SIG-M5 (cell line): Measurements from ENCODE around the gene G6PC3.
"Not testable (repeated sequence)": the region's sequence is repeated elsewhere in the genome, so short reads cannot be mapped to it uniquely, and the experiment has no call there.

Source experiments
- DNase-seq: peaks from one replicate; lab custom pipeline; 2025; lab: John Stamatoyannopoulos, UW

G6PC3 gene

DNA sequence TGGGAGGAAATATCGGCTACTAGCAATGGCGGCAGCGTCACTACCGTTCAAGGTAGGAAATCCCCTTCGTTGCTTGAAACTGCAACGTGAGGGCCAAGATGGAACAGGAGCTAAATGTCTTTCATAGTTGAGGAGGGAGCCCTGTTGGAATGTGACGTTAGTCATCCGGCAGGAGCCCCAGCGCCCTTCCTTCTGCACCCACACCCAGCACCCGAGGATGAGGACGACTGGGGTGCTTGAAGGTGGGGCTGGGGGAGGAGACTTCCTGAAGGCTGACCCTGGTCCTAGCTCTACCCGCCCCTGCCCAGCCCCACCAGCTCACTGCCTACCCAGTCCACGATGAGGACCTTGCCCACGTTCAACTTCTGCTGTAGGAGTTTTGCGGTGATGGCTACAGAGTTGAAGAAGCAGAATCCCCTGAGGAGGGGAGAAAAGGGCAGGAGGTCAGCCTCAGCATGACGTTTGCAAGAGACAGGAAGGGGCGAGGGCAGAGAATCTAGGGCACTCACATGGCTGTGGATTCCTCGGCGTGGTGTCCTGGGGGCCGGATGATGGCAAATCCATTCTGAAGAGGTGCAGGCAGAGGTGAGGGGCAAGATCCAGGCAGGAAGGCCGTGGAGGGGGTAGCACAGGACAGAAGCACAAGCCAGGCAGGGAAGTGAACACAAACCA, 11.9 kb downstream of the G6PC3 start:
- DNase-seq: no peak

- no peak for DNase-seq
These were observed 12.8 kb downstream of the G6PC3 start for GRCh38 chr17:44083250-44083849.

DNA sequence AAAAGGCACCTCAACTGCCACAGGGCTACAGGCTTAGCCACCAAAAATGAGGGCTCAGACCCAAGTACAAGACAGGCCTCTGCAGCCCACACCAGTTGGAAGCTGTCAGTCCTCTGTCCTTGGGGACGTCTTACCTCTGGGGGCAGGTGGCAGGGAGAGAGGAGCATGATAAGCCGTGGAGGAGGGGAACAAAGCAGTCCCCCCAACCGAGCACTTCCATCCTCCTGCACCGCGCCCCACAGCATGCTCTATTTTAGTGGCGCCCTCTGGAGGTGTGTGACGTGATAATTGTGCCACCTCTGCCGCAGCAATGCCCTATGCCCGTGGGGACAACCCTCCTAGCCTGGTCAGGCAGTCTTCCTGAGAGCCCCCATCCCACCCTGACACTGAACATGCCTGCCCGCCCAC, 13.6 kb downstream of the G6PC3 start:
- no peak for DNase-seq

GRCh38 chr17:44084921-44085320, 14.4 kb downstream of the G6PC3 start:
- no peak for DNase-seq

- DNase-seq: no peak
These were observed 15.4 kb downstream of the G6PC3 start for GRCh38 chr17:44085908-44086307.

GRCh38 chr17:44086364-44087311, 16.1 kb downstream of the G6PC3 start:
- no peak for DNase-seq

DNA sequence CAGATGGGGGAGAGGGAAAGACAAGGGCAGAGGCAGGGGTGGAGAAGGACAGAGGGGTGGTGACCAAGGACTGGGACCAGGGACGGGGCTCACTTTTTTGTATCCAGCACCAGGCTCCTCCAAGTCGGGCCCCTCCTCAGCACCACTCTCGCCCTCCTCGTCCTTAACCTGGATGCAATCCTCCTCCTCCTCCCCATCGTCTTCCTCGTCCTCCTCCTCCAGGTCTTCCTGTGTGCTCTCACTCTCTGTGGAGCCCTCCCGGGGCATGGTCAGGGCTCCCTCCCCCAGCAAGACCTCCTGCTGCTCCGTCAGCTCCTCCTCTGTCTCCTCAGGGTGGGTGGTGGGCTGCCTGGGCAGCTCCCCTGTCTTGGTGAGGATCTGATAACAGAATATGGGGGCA, 16.8 kb downstream of the G6PC3 start:
- no peak for DNase-seq

DNA sequence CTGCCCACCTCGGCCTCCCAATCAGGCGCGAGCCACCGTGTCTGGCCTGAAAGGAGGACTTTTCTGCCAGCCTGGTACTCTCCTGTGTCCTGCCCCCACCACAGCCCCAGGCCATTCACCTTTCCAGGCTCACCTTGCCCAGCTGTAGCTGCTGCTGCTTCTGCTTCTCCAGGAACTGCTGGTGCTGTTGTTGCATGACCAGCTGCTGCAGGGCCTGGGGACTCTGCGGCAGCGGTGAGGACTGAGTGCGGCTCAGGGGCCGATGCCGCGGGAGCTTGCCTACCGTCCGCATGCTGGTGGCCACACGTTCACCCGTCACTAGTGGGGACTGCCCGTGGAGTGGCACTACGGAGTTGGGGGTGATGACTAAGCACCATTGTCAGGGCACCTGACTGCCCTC, 17.7 kb downstream of the G6PC3 start:
- no peak for DNase-seq

- no peak for DNase-seq
These were observed 20.9 kb downstream of the G6PC3 start for GRCh38 chr17:44091200-44091997.

DNA sequence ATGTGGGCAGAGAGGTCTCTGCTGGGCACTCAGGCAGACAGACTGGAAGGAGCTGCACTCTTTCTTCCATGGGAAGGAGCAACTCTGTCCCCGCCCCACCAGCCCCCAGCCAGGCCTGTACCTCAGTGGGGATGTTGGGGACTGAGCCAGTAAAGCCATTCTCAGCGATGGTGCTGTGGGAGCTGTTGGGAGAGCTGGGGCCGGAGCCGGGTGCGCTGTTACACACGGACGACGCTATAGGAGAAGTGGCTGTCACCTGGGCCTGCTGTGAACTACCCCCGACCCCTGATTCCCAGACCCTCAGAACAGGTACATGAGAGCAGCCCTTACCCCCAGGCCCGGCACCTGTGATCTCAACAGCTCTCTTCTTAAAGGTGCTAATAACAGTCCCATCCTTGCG, 21.5 kb downstream of the G6PC3 start:
- DNase-seq: no peak

DNA sequence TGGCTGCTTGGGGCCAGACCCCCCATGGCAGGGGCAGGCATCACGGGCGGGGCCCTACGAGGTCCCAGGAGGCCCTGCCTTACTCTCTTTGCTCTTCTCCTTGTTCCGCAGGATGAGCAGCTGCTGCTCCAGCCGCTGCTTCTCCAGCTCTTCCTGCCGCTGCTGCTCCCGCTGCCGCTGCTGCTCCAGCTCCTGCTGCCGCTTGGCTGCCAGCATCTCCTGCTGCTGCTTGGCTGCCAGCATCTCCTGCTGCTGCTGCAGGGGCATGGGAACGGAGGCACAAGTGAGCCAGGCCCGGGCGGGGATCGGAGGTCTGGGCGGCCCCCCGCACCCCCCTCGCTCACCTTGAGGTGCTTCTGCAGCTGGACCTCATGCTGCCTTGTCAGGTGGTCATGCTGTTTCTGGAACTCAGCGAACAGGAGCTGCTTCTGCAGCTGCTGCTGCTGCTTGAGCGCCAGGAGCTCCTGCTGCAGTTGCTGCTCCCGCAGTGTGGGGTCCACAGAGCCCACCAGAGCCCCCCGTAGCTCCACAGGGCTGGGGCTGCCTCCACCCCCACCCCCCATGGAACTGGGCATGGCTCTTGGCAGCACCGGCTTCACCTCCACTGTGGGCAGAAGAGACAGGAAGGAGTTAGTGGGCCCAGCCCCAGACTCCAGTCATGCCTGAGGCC, 22.8 kb downstream of the G6PC3 start:
- DNase-seq: no peak

DNA sequence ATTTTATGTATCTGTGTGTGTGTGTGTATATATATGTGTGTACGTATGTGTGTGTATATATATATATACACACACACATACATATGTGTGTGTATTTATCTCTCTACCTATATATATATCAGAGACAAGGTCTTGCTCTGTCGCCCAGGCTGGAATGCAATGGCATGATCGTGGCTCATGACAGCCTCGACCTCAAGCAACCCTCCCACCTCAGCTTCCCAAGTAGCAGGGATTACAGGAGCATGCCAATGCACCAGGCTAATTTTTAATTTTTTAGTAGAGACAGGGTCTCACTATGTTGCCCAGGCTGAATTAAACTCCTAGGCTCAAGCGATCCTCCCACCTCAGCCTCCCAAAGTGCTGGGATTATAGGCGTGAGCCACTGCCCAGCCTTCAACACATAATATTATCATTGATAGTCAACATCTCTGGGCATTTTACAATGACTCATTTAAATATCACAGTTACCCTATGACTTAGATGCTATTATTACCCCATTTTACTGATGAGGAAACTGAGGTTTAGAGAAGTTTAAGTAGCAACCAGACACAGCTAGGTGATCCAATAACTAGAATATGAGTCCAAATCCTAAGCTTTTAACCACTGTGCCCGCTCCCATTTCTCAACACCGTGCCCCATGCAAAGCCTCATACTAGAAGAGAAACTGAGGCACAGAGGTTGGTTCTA, 24.3 kb downstream of the G6PC3 start:
- no peak for DNase-seq

- no peak for DNase-seq
These were observed 24.8 kb downstream of the G6PC3 start for GRCh38 chr17:44095388-44095646.

DNA sequence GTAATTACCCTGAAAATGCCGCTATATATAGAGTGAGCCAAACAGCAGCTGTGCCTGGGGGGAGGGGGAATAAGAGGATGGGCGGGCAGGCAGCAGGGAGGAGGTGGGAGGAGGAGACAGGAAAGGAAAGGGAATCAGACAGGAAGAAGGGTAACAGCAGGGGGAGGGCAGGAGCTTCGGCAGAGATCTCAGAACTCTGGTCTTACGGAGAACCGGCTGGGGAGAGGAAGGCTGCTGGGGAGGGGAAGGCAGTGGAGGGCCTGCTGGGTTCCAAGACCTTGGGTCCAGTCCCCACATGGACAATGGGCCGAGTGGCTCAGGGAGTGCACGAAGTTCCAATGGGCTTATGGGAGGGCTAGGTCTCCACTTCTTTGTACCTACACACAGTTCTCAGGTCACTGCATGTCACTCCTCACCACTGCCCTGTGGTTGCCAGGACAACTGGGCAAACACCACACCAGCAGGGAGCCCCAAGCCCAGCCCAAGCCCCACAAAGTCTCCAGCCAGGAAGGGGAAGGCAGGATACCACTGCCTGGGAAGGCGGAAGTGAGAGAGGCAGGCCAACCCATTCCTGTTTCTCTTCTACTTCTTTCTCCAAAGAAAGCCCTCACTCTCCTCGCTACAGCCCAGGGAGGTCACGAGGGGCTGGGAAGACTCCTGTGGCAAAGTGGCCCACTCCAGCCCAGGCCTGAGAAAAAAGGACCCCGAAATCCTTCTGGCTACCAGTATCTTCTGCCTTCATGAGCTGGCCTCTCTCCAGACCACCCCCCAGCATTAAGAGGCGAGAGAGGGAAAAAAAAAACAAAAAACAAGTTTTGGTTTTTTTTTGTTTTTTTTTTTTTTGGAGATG, 25.3 kb downstream of the G6PC3 start:
- peak; percentile 41 for DNase-seq

DNA sequence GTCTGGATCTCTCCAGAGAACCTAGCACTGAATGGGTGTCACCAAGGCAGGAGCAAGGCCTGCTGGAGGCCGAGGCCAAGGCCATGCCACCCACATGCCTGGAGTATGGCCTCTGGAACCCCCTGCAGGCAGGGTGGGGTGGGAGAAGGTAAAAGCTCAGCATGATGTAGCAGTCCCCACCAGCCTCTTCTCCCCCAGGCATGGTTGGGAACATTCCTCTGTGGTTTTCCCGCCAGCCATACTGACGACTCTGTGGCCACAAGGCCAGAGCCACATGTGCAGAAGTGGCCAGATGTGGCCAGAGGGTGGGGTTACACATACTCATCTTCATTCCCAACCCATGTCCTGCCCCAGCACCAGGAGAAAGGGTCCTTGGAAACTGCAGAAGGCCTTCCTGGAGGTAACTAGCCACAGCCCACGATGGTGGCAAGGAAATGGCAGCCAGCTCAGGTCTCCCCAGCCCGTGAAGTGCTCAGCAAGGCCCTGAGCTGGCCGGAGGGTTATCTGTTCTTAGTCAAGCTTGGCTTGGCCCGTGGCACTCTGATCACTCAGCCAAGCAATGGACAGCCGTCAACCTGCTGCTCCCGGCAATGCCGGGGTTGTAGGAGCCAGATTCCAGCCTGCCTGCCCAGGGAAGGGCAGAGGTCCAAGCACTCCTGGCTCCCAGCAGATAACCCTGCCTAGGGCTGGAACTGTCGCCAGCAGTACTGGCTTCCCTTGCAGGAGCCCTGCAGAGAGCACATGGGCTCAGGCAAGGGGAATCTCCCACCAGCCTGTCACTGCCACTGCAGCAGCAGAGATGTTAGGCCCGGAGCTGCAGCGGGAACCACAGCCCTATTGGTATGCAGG, 26.8 kb downstream of the G6PC3 start:
- no peak for DNase-seq

DNA sequence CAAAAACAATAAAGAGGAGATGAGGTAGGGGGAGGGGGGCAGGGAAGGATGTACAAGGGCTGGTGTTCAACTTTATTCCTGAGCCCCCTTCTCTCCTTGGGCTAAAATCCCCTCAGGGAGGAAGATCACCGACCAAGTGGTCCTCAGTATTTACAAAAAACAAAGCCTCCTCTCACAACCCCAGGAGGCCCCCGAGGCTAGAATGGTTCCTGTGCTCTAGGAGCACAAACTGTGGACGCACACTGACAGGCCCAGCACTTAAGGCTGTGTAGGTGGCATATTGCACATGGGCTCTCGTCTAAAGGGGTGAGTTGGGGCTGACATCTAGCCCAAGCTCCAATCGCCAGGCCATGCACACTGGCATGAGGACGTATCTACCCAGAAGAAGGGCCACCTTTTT, 31.3 kb downstream of the G6PC3 start:
- not testable (repeated sequence) for DNase-seq

DNA sequence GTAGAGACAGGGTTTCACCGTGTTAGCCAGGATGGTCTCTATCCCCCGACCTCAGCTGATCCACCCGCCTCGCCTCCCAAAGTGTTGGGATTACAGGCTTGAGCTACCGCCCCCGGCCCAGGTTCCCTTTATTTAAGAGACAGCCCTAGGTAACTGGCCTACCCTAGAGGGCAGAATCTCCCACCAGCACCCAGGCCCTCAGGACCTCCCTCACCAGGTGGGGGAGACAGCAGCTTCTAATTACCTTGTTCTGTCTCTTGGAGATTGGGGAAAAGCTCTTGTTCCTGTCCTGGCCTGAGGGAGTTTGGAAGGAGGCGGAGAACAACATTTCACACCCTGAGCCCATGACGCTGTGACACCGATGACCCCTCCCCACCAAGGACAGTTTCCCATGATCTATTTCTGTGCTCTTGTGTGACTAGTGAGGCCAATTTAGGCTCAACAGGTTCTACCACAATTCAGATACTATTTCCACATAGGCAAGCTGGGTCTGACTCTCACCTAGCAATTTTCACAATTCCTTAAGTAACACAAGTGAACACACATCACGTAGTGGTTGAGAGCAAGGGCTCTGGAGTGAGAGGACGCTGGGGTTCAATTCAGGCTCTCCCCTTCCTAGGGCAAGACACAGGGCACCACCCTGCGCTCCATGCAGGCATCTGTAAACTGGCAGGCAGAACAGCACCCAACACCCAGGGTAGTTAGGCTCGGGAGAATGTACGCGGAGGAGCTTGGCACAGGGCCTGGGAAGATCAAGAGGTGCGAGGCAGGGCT, 32.5 kb downstream of the G6PC3 start:
- DNase-seq: no peak

DNA sequence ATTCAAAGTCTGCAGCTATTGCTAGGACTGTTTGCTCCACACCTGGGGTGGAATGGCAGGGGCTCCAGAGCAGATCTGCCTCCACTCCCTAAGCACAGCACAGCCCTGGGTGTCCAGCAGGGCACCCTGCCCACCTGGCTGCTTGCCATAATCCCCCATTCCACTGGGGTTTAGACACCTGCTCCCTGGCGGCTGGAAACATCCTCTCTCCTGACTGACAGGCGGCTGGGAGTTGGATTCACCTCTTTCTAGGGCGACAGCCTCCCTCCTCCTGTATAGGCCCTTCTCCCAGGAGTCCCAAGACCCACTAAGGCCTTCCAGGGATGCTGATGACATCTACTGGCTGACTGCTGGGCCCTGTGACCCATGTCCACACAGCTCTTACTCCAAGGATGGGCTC, 34.9 kb downstream of the G6PC3 start:
- DNase-seq: no peak

DNA sequence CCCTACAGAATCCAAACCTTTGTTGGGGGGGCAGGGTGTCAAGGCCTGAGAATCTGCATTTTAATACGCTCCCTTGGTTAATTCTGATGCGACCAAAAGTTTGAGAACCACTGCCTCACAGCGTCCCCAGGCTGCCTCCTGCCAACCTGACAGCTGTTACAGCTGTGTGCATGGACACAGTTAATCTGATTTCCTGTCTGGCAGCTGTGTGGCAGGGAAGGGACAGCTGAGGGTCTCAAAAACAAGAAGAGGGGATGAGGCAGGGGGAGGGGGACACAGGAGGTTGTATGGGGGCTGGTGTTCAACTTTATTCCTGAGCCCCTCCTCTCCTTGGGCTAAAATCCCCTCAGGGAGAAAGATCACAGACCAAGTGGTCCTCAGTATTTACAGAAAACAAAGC, 35.4 kb downstream of the G6PC3 start:
- DNase-seq: no peak
